ENCODE data around the gene CATSPERZ. TPM values are rescaled to one million over a fixed set of nuclear protein-coding genes. Genes with fewer than 3 reads are reported as not detected.

CATSPERZ gene
- total RNA-seq, 4 donors from 2014 or later: not detected

DNA sequence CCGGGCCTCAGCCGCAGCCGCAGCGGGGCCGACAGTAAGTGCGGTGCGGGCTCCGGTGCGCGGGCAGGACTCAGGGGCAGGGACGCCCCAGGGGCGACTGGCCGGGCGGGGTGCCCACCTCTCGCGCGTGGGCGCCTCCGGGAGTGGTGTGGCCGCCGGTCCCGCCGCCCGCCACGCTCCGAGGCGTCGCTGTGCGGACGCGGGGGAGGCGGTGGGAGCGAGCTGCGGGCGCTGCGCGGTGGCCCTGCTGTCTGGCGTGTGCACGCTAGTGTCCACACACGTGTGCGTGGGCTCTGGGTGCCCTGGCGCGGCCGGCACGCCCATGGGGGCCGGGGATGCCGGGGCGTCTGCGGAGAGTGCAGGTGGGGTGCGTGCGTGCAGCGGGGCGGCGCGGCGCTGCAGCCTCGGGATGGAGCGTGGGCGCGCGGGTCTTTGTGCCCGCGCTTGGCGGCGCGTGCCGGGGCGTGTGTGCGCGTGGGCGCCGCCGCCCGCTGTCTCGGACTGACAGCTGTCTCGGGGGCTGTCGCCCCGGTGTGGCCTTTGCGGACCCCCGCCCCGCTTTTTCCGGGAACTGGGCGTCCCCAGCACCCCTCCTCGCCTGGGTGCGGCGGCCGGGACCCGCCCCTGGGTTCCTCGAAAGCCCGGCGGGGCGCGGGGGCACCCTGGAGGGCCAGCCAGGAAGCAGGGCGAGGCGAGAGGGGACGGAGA, 8.3 kb upstream of the CATSPERZ start:
- no peak overlapping the region for H3K4me3 ChIP-seq (ENCODE audit: low read depth, poor library complexity, severe bottlenecking)
- no peak for DNase-seq (ENCODE audit: low spot score in 2 of 2)
- WGBS, 2 donors: 0% methylated on average over 26 of the region's 96 CpGs; no CpG with 5 or more reads in 1 of the 2 donors
- intact Hi-C loops (cut with DNase I; ENCODE audit: low total_unique reads): no loop called here
- TF ChIP-seq POLR2A (IDR thresholded peaks at IDR 0.05) (no peak), CTCF (IDR thresholded peaks at IDR 0.05) (no peak)

- DNase-seq (ENCODE audit: low spot score in 2 of 2): no peak
- 30 to 33% methylated on average over 31 to 34 of the region's 42 CpGs for WGBS, 2 donors
- intact Hi-C loops (cut with DNase I; ENCODE audit: low total_unique reads): no loop called here
- TF ChIP-seq POLR2A (IDR thresholded peaks at IDR 0.05): no peak
- TF ChIP-seq CTCF (IDR thresholded peaks at IDR 0.05): no peak
- no peak overlapping the region for H3K4me3 ChIP-seq (ENCODE audit: low read depth, poor library complexity, severe bottlenecking)
Measured at GRCh38 chr11:64292460-64293254, 7.5 kb upstream of the CATSPERZ start.

DNA sequence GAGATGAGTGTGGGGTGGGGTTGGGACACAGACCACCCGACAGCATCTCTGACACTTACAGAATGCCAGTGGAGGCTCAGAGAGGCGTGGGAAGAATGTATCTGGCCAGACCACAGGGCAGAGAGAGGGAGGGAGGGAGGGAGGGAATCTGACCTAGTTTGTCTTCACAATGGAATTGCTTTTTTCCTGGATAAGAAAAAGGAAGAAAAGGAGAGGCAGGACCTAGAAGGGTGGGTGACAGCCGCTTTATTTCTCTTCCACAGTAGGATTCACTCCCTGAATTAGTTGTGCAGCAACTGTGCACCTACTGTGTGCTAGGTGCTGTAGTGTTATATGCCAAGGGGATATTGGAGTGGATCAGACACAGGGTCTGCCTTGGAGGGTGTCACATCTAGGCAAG, 5.4 kb upstream of the CATSPERZ start:
- intact Hi-C loops (cut with DNase I; ENCODE audit: low total_unique reads): no loop called here
- H3K4me3 ChIP-seq (ENCODE audit: low read depth, poor library complexity, severe bottlenecking): no peak overlapping the region
- DNase-seq (ENCODE audit: low spot score in 2 of 2): no peak
- TF ChIP-seq CTCF (IDR thresholded peaks at IDR 0.05) (no peak), POLR2A (IDR thresholded peaks at IDR 0.05) (no peak)
- 40 to 58% methylated on average over 3 of the region's 3 CpGs for WGBS, 2 donors

DNA sequence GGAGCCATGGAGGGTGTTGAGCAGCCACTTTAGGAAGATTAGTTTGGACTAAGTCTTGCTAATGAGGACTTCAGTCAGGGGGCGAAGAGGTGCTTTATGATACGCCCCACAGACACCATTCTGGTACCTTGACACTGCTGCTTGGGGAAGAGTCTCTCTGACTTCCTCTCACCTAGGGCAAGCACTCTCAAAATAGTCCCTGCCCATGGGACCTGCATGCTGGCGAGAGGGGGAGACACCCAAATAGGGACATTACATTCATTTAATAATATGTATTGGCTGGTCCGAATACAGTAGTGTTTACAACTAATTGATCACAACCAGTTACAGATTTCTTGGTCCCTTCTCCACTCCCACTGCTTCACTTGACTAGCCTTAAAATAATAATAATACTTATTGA, 4.4 kb upstream of the CATSPERZ start:
- TF ChIP-seq POLR2A (IDR thresholded peaks at IDR 0.05) (no peak), CTCF (IDR thresholded peaks at IDR 0.05) (no peak)
- intact Hi-C loops (cut with DNase I; ENCODE audit: low total_unique reads): no loop called here
- no peak overlapping the region for H3K4me3 ChIP-seq (ENCODE audit: low read depth, poor library complexity, severe bottlenecking)
- no peak for DNase-seq (ENCODE audit: low spot score in 2 of 2)
- WGBS, 2 donors: 88 to 94% methylated on average over 4 of the region's 4 CpGs

- H3K4me3 ChIP-seq (ENCODE audit: low read depth, poor library complexity, severe bottlenecking): no peak overlapping the region
- 20 to 21% methylated on average over 1 of the region's 1 CpG for WGBS, 2 donors
- TF ChIP-seq POLR2A (IDR thresholded peaks at IDR 0.05): no peak
- no peak for TF ChIP-seq CTCF (IDR thresholded peaks at IDR 0.05)
- no peak for DNase-seq (ENCODE audit: low spot score in 2 of 2)
- intact Hi-C loops (cut with DNase I; ENCODE audit: low total_unique reads): no loop called here
Measured at GRCh38 chr11:64296236-64296635, 3.9 kb upstream of the CATSPERZ start.

Measured in lower leg skin (tissue), 4 donors.